Fibroblast of skin of scalp (primary cell): ENCODE results near the gene PCDHGA1.

Experiments used
- DNase-seq: peaks from one replicate; pipeline ENCODE4 v3.0.0-alpha.2; 2013

The PCDHGA1 gene

DNA sequence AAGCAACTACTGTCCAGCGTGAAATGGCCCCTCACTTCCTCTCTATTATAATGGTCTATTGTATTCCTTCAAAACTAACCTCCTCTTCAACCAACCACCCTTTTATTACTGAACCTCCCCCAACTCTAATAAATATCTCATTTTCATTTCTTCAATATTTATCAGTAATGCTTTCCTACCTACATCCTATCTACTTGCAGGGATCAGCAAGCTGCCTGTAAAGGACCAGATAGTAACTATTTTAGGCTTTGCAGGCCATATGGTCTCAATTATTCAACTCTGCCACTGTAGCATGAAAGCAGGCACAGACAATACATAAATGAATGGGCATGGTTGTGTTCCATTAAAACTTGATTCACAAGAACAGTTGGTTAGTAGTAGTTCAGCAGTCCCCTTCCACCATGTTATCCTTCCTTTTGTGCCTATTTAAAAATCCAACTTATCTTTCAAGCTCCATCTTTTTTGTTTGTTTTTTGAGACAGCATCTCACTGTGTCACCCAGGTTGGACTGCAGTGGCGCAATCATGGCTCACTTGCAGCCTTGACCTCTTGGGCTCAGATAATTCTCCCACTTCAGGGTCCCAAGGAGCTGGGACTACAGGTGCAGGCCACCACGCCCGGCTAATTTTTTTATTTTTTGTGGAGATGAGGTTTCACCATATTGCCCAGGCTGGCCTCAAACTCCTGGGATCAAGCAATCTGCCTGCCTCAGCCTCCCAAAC, 204.3 kb downstream of the PCDHGA1 start:
- DNase-seq: no peak

DNA sequence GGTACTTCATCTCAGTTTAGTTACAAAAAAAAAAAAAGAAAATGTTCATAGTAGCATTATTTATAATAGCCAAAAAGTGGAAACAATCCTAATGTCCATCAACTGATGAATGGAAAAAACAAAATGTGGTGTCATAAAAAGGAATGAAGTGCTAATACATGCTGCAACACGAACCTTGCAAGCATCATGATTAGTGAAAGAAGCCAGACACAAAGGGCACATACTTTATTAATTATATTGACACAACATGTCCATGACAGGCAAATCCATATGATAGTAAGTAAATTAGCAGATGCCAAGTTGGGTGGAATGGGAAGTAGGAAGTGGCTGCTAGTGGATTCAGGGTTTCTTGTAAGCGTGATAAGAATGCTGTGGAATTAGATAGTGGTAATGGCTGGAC, 212.7 kb downstream of the PCDHGA1 start:
- no peak for DNase-seq

DNA sequence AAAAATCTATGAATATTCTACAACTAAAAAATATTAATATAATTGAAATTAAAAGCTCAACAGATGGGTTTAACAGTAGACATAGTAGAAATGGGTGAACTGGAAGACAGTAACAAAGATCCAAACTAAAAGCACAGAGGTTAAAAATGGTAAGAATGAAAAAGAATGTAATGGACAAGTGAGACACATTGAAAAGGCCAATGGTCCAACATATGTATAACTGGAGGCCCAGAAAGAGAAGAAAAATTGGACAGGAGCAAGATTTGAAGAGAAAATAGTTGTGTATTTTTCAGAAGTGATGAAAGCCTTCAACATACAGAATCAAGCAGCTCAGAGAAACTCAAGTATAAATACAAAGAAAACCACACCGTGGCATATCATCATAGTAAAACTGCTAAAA, 217.2 kb downstream of the PCDHGA1 start:
- DNase-seq: peak; percentile 20

DNA sequence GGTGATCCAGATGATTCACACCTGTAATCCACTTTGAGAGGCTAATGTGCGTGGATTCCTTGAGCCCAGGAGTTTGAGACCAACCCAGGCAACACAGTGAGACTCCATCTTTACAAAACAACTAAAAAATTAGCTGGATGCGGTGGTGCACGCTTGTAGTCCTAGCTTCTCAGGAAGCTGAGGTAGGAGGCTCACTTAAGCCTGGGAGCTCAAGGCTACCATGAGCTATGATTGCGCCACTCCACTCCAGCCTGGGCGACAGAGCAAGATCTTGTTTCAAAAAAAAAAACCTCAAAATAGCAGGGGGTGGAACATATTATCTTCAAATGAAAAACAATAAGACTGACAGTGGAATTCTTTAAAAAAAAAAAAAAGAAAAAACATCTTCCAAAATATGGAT, 217.6 kb downstream of the PCDHGA1 start:
- DNase-seq: no peak

DNA sequence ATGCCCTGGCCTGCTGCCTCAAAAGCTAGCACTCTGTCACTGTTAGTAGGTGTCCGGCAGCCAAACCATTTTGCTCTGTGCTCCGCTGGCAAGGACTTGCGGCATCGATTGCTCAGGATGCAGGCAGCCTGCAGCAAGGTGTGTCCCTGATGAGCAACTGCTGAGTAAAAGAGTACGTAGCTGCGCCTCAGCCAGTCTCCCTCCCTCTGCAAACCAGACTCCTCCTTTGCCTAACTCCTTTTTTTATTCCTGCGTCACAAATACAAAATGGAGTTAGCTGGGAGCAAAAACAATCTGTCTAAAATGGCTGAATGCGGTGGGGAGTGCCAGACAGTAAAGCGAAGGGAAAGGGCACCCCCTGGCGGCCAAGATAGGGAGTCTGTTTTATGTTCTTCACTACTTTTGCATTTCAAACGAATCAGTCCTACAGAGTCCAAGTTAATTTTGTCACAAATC, 227.4 kb downstream of the PCDHGA1 start:
- DNase-seq: peak; percentile 98

DNA sequence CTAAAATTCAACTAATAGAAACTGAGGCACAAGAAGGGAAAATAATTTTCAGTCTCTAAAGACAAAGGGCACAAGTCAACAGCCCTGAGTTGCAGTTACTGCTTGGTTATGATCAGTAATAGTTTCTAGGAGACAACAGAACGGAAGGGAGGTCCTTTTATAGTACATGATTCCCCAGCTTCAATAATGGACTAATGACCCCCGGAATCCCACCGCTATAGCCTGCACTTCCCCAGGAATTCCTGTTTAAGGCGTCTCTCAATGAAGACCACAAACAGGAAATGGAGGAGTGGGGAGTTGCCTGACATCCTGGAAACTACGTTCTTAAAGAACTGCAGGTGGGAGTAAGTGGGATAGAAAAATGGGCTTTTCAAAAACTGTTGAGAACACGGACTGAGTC, 227.8 kb downstream of the PCDHGA1 start:
- no peak for DNase-seq

DNA sequence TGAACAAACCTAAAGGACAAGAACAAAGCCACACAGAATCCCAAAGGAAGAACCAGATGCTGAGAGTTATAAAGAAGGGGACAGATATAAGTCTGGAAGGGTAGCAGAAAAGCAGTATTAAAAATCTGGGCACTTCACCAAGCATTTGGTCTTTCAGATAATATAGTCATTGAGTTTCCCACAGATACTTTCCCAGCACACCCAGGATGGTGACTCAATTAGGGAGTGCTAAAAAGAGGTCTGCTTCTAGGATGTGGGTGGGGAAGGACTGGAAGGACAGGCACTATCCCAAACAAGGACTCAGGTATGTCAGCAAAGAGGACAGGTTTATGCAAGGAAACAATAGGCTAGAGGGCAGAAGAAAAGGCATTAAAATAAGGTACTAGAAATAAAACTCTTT, 229.1 kb downstream of the PCDHGA1 start:
- DNase-seq: peak; percentile 46

DNA sequence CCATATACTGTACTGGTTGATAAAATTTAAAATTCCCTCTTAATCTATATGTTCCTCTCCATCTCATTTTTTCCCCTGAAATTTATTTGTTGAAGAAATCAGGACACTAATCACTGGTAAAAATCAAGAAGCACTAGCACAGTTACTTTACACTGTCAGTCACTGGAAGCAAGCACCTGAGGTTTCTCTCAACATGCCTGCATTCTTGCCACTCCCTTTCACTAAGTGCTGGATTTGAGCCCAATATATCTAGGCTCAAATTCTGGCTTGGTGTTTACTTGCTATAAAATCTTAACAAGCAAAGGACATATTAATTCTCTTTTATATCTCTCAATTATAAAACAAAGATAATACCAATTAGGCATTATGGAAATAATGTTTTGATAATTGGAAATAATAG, 229.8 kb downstream of the PCDHGA1 start:
- DNase-seq: no peak

DNA sequence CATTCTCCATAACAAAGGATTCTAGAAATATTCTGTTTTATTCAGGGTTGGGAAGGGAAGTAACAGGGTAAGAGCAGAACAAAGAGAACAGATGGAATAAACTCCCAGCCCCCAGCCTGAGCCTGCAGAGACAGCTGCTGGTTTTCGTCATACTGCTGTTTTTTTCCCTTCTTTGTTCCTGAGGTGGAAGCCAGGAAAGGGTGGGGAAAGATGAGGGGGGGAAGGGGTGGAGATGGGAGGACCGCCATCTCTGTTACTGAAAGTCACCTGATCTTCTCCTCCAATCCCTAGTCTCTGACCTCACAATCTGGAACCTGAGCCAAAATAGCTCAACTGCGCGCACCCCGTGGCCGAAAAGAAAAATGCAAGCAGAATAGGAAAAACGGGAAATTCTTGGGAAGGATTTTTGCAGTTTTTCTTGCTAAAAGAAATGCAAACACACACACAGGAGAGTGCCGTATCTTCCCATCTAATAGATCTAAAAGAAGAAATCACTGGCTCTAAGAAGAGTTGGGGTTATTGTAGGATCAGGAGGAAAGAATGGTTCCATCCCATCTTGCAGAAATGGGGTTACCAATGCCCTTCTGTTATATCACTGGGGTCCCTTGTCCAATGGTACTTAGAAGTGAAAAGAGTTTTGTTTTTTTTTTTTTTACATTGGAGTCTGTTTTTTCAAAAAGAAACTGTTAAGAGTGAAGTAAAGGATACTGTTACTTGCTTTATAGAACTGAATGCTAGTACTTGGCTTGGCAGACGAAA, 230.6 kb downstream of the PCDHGA1 start:
- DNase-seq: peak; percentile 98
